ENCODE measurements around the gene DNAJC3.
"Not testable (repeated sequence)": the region's sequence is repeated elsewhere in the genome, so short reads cannot be mapped to it uniquely, and the experiment has no call there.

The DNAJC3 gene

DNA sequence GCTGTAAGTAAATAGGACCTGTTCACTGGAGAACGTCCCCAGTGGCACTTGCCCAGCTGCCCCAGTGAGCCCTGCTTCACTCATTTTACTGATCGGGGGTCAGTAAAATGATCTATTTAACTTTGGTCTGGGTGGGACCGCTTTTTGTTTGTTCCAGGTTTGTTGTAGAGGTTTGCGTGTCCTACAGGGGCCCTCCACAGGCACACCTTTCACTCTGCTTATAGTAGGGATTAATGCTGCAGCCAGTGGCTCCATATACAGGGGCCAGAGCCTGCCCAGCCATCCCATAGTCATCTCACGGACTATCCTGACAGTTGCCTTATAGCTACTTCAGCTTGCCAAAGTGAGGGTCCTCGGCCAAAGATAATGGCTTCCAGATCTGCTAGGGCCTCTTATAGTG is 104.1 kb downstream of the DNAJC3 start:
- Histone ChIP-seq H3K27ac (ENCODE audit: low read depth, low read length) (no peak overlapping the region), H4K20me1 (ENCODE audit: low read depth, low read length) (no peaks in the 10 kb centered on the region), H3K4me3 (ENCODE audit: insufficient read depth, low read length, poor library complexity, severe bottlenecking) (no peak overlapping the region), H3K79me2 (ENCODE audit: insufficient read depth, low read length) (no peaks in the 10 kb centered on the region), H3K27me3 (ENCODE audit: low read length) (no peaks in the 10 kb centered on the region), H3K4me2 (ENCODE audit: low read depth, low read length, poor library complexity, severe bottlenecking) (no peak overlapping the region), H2AFZ (ENCODE audit: low read depth, low read length, severe bottlenecking) (no peak overlapping the region), H3F3A (ENCODE audit: insufficient read depth) (no peaks in the 10 kb centered on the region), H3K36me3 (ENCODE audit: low read length) (0 out of 2 replicates have a peak, but pooled peaks cover 4% of the 10 kb centered on the region), H3K9me3 (ENCODE audit: insufficient read depth, low read length) (no peaks in the 10 kb centered on the region), H3K9ac (ENCODE audit: low read length) (no peak overlapping the region), H3K9me2 (replicated peaks; ENCODE audit: insufficient read depth, low read length) (no peaks in the 10 kb centered on the region)
- no peak for TF ChIP-seq EZH2phosphoT487 (conservative IDR thresholded peaks at IDR 0.05; ENCODE audit: low read length)
- TF ChIP-seq, protein P1, sequence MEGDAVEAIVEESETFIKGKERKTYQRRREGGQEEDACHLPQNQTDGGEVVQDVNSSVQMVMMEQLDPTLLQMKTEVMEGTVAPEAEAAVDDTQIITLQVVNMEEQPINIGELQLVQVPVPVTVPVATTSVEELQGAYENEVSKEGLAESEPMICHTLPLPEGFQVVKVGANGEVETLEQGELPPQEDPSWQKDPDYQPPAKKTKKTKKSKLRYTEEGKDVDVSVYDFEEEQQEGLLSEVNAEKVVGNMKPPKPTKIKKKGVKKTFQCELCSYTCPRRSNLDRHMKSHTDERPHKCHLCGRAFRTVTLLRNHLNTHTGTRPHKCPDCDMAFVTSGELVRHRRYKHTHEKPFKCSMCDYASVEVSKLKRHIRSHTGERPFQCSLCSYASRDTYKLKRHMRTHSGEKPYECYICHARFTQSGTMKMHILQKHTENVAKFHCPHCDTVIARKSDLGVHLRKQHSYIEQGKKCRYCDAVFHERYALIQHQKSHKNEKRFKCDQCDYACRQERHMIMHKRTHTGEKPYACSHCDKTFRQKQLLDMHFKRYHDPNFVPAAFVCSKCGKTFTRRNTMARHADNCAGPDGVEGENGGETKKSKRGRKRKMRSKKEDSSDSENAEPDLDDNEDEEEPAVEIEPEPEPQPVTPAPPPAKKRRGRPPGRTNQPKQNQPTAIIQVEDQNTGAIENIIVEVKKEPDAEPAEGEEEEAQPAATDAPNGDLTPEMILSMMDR (IDR thresholded peaks at IDR 0.05; ENCODE audit: insufficient read depth, low read length, poor library complexity, severe bottlenecking), result no peak

DNA sequence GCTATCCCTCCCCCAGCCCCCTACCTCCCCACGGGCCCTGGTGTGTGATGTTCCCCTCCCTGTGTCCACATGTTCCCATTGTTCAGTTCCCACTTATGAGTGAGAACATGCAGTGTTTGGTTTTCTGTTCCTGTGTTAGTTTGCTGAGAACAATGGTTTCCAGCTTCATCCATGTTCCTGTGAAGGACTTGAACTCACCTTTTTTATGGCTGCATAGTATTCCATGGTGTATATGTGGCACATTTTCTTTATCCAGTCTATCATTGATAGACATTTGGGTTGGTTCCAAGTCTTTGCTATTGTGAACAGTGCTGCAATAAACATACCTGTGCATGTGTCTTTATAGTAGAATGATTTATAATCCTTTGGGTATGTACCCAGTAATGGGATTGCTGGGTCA is 105.0 kb downstream of the DNAJC3 start:
- H3K27me3 ChIP-seq (ENCODE audit: low read length); H3K79me2 ChIP-seq (ENCODE audit: insufficient read depth, low read length); H3K9me2 ChIP-seq (replicated peaks; ENCODE audit: insufficient read depth, low read length); H3K9ac ChIP-seq (ENCODE audit: low read length); H3K27ac ChIP-seq (ENCODE audit: low read depth, low read length); H3F3A ChIP-seq (ENCODE audit: insufficient read depth); H3K4me2 ChIP-seq (ENCODE audit: low read depth, low read length, poor library complexity, severe bottlenecking); H4K20me1 ChIP-seq (ENCODE audit: low read depth, low read length); H3K4me3 ChIP-seq (ENCODE audit: insufficient read depth, low read length, poor library complexity, severe bottlenecking); H2AFZ ChIP-seq (ENCODE audit: low read depth, low read length, severe bottlenecking); H3K36me3 ChIP-seq (ENCODE audit: low read length); H3K9me3 ChIP-seq (ENCODE audit: insufficient read depth, low read length): not testable (repeated sequence)

DNA sequence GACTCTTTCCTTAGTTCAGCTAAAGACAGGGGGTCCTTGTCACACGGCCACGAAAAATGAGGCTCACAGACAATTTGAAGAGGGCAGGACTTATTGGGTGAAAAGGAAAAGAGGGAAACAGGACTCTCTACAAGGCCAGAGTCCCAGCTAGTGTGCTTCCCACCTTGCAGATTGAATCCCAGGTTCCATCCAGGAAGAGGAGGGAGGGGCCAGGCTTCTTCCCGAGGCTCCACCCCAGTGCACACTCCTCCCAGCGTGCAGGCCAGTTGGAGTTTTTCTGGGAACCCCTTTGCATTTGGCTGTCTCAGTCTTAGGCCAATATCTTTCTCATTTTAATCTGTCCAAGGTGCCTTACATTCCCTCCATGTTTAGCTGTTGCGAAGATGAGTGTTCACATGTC is 106.8 kb downstream of the DNAJC3 start:
- H3K4me2 ChIP-seq (ENCODE audit: low read depth, low read length, poor library complexity, severe bottlenecking), result no peak overlapping the region
- H3K27me3 ChIP-seq (ENCODE audit: low read length), result no peaks in the 10 kb centered on the region
- no peaks in the 10 kb centered on the region for H3F3A ChIP-seq (ENCODE audit: insufficient read depth)
- no peaks in the 10 kb centered on the region for H3K9me3 ChIP-seq (ENCODE audit: insufficient read depth, low read length)
- TF ChIP-seq EZH2phosphoT487 (conservative IDR thresholded peaks at IDR 0.05; ENCODE audit: low read length), result no peak
- TF ChIP-seq, protein P1 (IDR thresholded peaks at IDR 0.05; ENCODE audit: insufficient read depth, low read length, poor library complexity, severe bottlenecking), result no peak
- no peaks in the 10 kb centered on the region for H3K9me2 ChIP-seq (replicated peaks; ENCODE audit: insufficient read depth, low read length)
- H3K27ac ChIP-seq (ENCODE audit: low read depth, low read length), result no peak overlapping the region
- H2AFZ ChIP-seq (ENCODE audit: low read depth, low read length, severe bottlenecking), result no peak overlapping the region
- no peak overlapping the region for H3K4me3 ChIP-seq (ENCODE audit: insufficient read depth, low read length, poor library complexity, severe bottlenecking)
- no peaks in the 10 kb centered on the region for H3K36me3 ChIP-seq (ENCODE audit: low read length)
- no peak overlapping the region for H3K9ac ChIP-seq (ENCODE audit: low read length)
- H3K79me2 ChIP-seq (ENCODE audit: insufficient read depth, low read length), result no peaks in the 10 kb centered on the region
- no peaks in the 10 kb centered on the region for H4K20me1 ChIP-seq (ENCODE audit: low read depth, low read length)

DNA sequence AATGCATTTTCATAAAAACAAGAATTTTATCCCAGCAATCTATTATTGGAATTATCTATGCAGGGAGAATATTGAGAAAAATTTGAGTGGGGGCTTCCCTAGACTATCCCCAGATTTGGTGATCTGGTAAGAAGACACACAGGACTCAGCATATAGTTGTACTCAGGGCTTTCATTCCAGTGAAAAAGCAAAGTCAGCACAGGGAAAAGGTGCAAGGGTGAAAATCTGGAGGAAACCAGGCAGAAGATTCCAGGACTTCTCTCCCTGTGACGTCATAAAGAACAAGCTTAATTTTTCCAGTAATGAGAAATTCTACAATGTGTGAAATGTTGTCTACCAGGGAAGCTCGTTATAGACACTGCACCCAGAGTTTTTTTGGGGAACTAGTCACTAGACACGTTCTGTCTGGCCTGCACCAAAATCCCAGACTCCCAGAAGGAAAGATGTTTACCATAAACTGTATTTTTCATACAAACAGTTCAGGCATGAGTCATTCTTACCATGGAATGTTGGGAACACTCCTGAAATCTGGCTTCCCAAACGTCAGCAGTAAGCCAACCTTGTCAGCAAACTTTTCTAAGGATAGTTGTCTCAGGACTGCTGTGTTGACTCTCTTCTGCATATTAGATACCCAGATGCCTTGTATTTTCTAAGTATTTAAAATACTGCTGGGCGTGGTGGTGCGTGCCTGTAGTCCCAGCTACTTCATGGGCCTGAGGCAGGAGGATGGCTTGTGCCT is 107.4 kb downstream of the DNAJC3 start:
- Histone ChIP-seq H3K79me2 (ENCODE audit: insufficient read depth, low read length) (no peaks in the 10 kb centered on the region), H3K27ac (ENCODE audit: low read depth, low read length) (no peak overlapping the region), H3K4me2 (ENCODE audit: low read depth, low read length, poor library complexity, severe bottlenecking) (no peak overlapping the region), H3K4me3 (ENCODE audit: insufficient read depth, low read length, poor library complexity, severe bottlenecking) (no peak overlapping the region), H3K9me2 (replicated peaks; ENCODE audit: insufficient read depth, low read length) (no peaks in the 10 kb centered on the region), H3K9me3 (ENCODE audit: insufficient read depth, low read length) (no peaks in the 10 kb centered on the region), H4K20me1 (ENCODE audit: low read depth, low read length) (no peaks in the 10 kb centered on the region), H3K27me3 (ENCODE audit: low read length) (no peaks in the 10 kb centered on the region), H2AFZ (ENCODE audit: low read depth, low read length, severe bottlenecking) (no peak overlapping the region), H3K36me3 (ENCODE audit: low read length) (no peaks in the 10 kb centered on the region), H3K9ac (ENCODE audit: low read length) (no peak overlapping the region), H3F3A (ENCODE audit: insufficient read depth) (no peaks in the 10 kb centered on the region)
- TF ChIP-seq, protein P1 (IDR thresholded peaks at IDR 0.05; ENCODE audit: insufficient read depth, low read length, poor library complexity, severe bottlenecking), result no peak
- TF ChIP-seq EZH2phosphoT487 (conservative IDR thresholded peaks at IDR 0.05; ENCODE audit: low read length), result no peak
